ENCODE measurements around the gene SSH3. TPM values are rescaled to one million over a fixed set of nuclear protein-coding genes. Genes with fewer than 3 reads are reported as not detected.

Gene SSH3
- total and polyA plus RNA-seq, 2 of the 8 experiments (the other 6 are each of a cell fraction or from before 2014, with no cell fraction given): 16.9 to 19.8 TPM

- no peak for TF ChIP-seq CHD7 (IDR thresholded peaks at IDR 0.05; ENCODE audit: insufficient replicate concordance, low read length)
- no peak for TF ChIP-seq SP2 (IDR thresholded peaks at IDR 0.05; ENCODE audit: low read length)
- TF ChIP-seq ATF2 (IDR thresholded peaks at IDR 0.05; ENCODE audit: low read length): no peak
- 0 out of 2 replicates have a peak, but pooled peaks have one; percentile 23 for TF ChIP-seq TAF1 (IDR thresholded peaks at IDR 0.05; ENCODE audit: low read depth, low read length)
- peak; percentile 45; the same call in 1 of the 2 replicates for TF ChIP-seq EGR1 (IDR thresholded peaks at IDR 0.05; ENCODE audit: borderline replicate concordance, low read depth, low read length)
- TF ChIP-seq ZNF274 (IDR thresholded peaks at IDR 0.05; ENCODE audit: borderline replicate concordance, extremely low read depth, low read length): no peak
- TF ChIP-seq RBBP5 (IDR thresholded peaks at IDR 0.05; ENCODE audit: borderline replicate concordance, low read depth, low read length): no peak; the same call in 1 of the 2 replicates
- peak; percentile 73 to 93 for TF ChIP-seq SIN3A (conservative IDR thresholded peaks at IDR 0.05 in 1 of 2, IDR thresholded peaks at IDR 0.05 in 1 of 2; ENCODE audit: low read depth in 1 of 2, low read length in 2 of 2)
Observed at GRCh38 chr11:67277231-67277961, 25.9 kb upstream of the SSH3 start (continued).
